Large intestine (tissue), 3 donors: ENCODE data around the gene MORN5. TPM values are rescaled to one million over a fixed set of nuclear protein-coding genes. Genes with fewer than 3 reads are reported as not detected.
A peak's percentile ranks its signal among the peaks of the same experiment; 100 is the strongest.

Source experiments
- DNase-seq, 2 donors: peaks; one replicate each; pipeline versions ENCODE4 v3.0.0 to v3.0.0-alpha.2; 2013
- H3K27ac ChIP-seq: one replicate; pipeline ENCODE4 v1.5.1; 2013; ENCODE audit warnings: low read length
- H3K27me3 ChIP-seq: 2 replicates; pipeline ENCODE4 v1.6.1; 2013; ENCODE audit warnings: low read length; ENCODE audit not compliant: control insufficient read depth, insufficient read depth
- H3K36me3 ChIP-seq: 2 replicates; pipeline ENCODE4 v1.6.1; 2013; ENCODE audit warnings: low read length; ENCODE audit not compliant: control insufficient read depth, insufficient read depth
- H3K4me1 ChIP-seq: one replicate; pipeline ENCODE4 v1.6.1; 2013; ENCODE audit warnings: low read length; ENCODE audit not compliant: control insufficient read depth, insufficient read depth
- H3K4me3 ChIP-seq: one replicate; pipeline ENCODE4 v1.5.1; 2013; ENCODE audit warnings: low read length
- H3K9me3 ChIP-seq: one replicate; pipeline ENCODE4 v1.6.1; 2013; ENCODE audit warnings: mild to moderate bottlenecking, low read depth, low read length, moderate library complexity; ENCODE audit not compliant: control insufficient read depth
- whole genome bisulfite sequencing: methylation state at CpG from one replicate; pipeline ENCODE4 v1.1.5; 2013; ENCODE audit warnings: low lambda C conversion rate; ENCODE audit not compliant: insufficient coverage; 5-methylcytosine and 5-hydroxymethylcytosine counted together
- polyA plus RNA-seq: library from polyadenylated mRNA; unstranded; fragments of 120-200 nt; gene quantifications from one replicate; pipeline ENCODE4 v1.2.1, GENCODE V29; 2013

MORN5 gene
- polyA plus RNA-seq, 1 donor = 2.2 TPM

DNA sequence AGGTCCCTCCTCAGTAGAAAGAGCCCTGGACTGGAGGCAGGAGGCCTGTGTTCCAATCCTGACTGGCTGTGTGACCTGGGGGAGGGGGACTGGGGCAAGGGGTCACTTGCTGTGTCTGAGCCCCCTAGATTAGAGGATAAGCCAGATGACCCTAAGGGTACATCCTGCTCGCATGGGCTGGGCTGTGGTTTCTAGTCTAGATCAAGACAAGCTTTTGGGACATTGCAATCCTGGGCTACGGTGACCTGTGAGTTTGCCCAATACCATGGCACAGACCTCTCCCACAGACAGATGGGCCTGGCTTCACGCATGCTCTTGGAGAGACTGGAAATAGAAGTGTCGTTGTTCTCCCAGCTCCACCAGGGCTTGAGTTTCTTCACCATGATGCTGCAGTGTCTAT is 27.2 kb upstream of the MORN5 start:
- Histone ChIP-seq H3K36me3 (no peaks in the 10 kb centered on the region), H3K27ac (no peak overlapping the region), H3K9me3 (no peaks in the 10 kb centered on the region), H3K4me1 (no peaks in the 10 kb centered on the region), H3K4me3 (no peak overlapping the region), H3K27me3 (peaks cover 54% of the 10 kb centered on the region)
- no peak for DNase-seq
- WGBS = no CpG with 5 or more reads among the region's 4 CpGs

DNA sequence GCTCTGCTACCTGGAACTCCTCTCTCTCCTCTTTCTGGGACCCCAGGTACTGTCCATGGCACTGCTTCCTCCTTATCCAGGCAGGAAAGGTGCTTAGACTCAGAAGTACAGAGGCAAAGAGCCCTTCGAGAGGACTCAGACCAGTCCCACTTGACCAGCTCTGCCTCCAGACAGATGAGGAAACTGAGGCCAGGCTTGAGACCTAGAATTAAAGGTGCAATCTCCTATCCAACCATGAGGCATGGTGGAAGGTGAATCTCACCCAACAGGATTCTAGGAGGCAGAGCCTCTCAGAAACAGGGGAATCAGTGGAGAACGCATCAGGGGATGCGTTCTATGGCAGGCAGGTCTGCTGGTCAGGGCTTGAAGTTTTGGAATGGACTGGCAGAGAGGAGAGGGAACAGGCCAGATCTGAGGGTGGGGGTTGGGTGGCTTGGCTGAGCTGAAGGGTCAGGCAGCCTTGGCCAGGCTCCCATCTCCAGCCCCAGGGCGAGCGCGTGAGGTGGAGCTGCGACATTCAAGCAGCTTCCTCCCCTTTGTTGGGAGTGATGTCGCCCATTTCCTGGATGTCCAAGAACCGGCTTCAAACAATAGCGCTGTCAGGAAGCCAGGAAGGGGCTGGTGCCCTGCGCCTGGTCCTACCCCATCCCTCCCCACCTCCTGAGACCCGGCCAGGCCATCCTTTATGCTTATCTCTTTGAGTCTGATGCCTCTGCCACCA is 26.3 kb upstream of the MORN5 start:
- DNase-seq = no peak
- no peak overlapping the region for H3K4me3 ChIP-seq
- H3K36me3 ChIP-seq = no peaks in the 10 kb centered on the region
- no peaks in the 10 kb centered on the region for H3K4me1 ChIP-seq
- no peaks in the 10 kb centered on the region for H3K9me3 ChIP-seq
- WGBS = no CpG with 5 or more reads among the region's 12 CpGs
- peaks cover 47% of the 10 kb centered on the region for H3K27me3 ChIP-seq
- H3K27ac ChIP-seq = no peak overlapping the region

DNA sequence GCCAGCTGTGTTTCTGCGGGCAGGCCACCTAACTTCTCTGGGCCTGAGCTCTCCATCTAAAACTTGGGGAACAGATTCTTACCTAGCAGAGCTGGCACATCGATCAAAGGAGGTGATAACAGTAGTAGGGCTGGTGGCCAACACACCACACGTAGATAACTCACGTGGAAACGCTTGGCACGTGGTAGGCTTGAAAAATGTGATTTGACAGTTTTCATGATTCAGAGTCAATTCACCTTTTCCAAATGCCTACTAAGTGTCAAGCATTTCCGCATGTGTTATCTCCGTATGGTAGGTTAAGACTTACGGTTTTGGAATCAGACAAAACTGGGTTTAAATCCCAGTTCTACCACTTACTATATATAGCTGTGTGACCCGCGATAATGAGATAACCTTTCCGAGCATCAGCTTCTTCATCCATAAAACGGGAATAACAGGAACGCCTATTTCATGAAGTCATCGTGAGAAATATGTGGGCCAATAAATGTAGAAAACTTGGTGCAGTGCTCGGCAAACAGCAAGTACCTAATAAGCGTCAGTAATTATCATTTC is 25.6 kb upstream of the MORN5 start:
- Histone ChIP-seq H3K9me3 (no peaks in the 10 kb centered on the region), H3K4me1 (peaks cover 5% of the 10 kb centered on the region), H3K27ac (no peak overlapping the region), H3K27me3 (peaks cover 41% of the 10 kb centered on the region), H3K4me3 (no peak overlapping the region), H3K36me3 (no peaks in the 10 kb centered on the region)
- WGBS = 100% methylated on average over 1 of the region's 17 CpGs
- no peak for DNase-seq

DNA sequence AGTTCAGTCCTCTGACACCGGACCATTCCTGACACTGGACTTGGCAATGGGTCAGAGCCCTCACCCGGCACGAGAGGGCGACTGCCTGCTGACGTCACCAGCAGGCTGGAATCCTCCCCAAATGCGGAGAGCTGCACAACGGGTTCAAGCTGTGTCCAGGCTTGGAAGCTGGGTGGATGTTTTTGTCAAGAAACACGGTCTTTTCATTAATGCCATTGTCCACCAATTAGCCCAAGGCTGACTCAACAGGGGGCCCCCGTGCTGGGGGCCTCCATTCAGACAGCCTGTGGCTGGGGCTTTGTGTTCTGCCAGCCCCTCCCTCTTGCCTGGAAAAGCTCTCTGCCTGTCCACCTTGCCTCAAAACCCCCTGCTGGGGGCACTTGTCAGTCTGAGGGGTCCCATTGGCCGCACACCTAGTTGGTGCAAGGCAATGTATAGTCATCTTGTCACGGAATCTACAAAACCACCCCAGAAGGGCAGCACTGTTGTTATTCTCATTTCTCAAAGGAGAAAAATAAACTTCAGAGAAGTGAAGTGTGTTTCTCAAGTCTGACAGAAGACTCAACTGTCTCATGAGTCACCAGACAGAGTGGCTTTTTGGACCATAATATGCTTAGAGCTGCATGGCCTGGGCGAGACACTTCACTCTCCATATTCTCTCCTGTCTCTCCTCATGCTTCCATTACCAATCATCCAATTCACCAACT is 24.7 kb upstream of the MORN5 start:
- Histone ChIP-seq H3K27ac (no peak overlapping the region), H3K36me3 (no peaks in the 10 kb centered on the region), H3K4me3 (no peak overlapping the region), H3K27me3 (peaks cover 32% of the 10 kb centered on the region), H3K4me1 (peaks cover 7% of the 10 kb centered on the region), H3K9me3 (no peaks in the 10 kb centered on the region)
- 60% methylated on average over 2 of the region's 12 CpGs for WGBS
- no peak for DNase-seq

DNA sequence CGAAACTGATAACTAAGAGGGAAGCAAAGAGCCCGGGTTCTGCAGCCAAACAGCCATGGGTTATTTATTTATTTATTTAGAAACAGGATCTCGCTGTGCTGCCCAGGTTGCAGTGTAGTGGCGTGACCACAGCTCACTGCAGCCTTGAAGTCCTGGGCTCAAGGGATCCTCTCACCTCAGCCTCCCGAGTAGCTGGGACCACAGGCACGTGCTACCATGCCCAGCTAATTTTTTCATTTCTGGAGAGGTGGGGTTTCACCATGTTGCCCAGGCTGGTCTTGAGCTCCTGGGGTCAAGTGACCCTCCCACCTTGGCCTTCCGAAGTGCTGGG is 24.2 kb upstream of the MORN5 start:
- no peak overlapping the region for H3K4me3 ChIP-seq
- H3K27me3 ChIP-seq = peaks cover 30% of the 10 kb centered on the region
- peaks cover 7% of the 10 kb centered on the region for H3K4me1 ChIP-seq
- no CpG with 5 or more reads among the region's 7 CpGs for WGBS
- H3K36me3 ChIP-seq = no peaks in the 10 kb centered on the region
- no peaks in the 10 kb centered on the region for H3K9me3 ChIP-seq
- no peak overlapping the region for H3K27ac ChIP-seq
- no peak for DNase-seq

DNA sequence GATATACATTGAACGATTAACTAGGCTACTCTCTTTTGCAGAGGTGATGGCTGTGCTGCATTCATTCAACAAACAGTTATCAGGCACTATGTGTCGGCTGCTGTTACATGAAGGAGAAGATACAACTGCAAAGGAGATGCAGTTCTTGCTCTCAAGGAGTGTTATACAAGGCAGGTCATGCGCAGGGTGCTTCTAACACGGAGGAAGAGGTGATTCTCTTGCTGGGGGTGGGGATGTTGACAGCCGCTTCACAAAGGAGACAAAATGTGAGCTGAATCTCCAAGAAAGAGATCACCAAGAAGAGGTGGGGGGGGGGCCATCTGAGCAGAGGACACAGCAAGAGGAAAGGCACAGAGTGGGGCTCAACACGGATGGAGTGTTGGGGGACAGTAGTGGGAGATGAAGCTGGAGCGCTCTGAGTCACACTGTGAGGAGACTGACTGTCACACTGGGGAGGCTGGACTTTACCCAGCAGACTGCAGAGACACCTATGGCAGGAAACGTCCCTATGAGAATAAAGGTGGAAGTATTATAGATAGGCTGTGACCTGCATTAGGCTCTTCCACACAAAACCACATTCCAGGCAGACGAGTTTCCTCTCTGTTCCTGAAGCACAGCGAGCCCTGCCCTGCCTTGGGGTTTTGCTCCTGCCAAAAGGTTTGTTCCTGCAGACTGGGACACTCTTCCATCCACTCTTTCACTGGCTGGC is 21.0 kb upstream of the MORN5 start:
- peak in 1 of 2 donors; percentile 59 for DNase-seq
- H3K36me3 ChIP-seq = peaks cover 13% of the 10 kb centered on the region
- H3K4me3 ChIP-seq = no peak overlapping the region
- 60% methylated on average over 3 of the region's 10 CpGs for WGBS
- no peak overlapping the region for H3K27ac ChIP-seq
- no peaks in the 10 kb centered on the region for H3K9me3 ChIP-seq
- peaks cover 10% of the 10 kb centered on the region for H3K4me1 ChIP-seq
- H3K27me3 ChIP-seq = peaks cover 6% of the 10 kb centered on the region

DNA sequence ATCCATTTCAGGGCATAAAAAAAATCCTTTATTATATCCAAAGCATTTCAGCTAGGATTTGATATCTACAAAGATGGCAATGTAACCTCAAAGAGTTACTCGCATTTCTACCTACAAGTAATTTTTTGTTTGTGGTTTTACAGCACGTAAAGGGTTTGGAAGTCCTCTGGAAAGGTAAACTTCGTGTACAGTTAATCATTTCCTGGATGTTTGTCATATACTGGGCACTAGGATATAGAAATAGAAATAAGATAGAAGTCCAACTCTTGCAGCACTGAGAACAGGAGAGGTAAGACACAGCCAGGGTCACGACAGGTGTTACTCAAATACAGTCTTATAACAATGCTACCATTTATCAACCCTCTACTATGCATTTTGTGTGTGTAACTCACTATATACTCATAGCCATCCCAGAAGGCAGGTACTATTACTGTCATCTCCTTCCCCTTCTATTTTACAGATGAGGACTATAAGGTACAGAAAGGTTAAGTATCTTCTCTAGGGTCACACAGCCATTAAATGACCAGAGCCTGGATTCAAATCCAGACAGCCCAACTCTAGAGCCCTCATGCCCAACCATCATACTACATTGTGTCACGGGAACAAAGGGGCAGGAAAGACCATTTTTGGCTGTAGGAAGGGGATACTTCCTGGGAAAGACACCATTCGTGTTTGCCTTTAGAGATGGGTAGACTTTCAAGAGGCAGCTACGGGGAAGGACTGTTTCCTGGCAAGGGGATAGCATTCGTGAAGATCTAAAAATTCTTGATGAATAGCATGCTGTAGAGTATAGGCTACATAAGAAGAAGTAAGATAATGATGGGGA is 19.1 kb upstream of the MORN5 start:
- WGBS = 100% methylated on average over 1 of the region's 8 CpGs
- Histone ChIP-seq H3K36me3 (peaks cover 28% of the 10 kb centered on the region), H3K27ac (no peak overlapping the region), H3K27me3 (no peaks in the 10 kb centered on the region), H3K4me3 (no peak overlapping the region), H3K9me3 (no peaks in the 10 kb centered on the region), H3K4me1 (peaks cover 10% of the 10 kb centered on the region)
- DNase-seq = peak in 1 of 2 donors; percentile 38

DNA sequence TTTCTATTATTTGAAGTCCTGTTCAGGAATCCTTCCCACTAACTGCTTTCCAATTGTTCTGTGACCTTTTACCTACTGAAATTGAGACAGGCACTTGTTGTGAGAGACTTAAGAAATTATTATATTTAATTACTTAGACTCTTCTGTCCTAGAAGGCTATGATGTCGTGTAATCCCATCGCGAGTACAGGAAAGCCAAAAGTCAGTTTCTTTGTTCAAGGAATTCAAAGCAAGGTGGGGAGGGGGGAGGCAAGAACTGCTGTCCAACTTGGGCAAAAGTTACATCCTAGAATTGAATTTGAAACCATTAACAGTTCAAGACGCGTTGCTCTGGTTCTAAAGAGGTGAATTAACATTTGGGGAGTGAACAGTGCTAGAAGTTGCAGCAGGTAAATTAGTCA is 18.0 kb upstream of the MORN5 start:
- Histone ChIP-seq H3K4me1 (peaks cover 10% of the 10 kb centered on the region), H3K27me3 (no peaks in the 10 kb centered on the region), H3K36me3 (peaks cover 32% of the 10 kb centered on the region), H3K4me3 (no peak overlapping the region), H3K27ac (no peak overlapping the region), H3K9me3 (no peaks in the 10 kb centered on the region)
- DNase-seq = no peak
- WGBS = no CpG with 5 or more reads among the region's 5 CpGs

DNA sequence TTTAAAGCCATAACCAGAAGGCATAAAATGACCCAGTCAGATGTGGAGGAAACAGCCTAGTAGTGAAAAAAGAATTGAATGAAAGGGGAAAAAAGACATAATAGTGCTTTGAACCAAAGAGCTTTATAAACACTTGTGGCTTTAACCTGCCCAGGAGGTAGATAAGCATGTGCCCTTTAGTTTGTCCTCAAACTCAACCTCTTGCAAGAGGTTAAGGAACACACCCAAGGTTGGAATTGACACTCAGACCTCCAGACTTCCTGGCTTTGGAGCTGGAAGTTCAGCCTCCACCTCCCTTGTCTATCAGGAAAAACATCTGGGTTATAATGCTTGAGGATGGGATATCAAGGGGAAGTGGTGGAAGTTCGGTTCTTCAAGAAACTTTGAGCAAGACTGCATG is 16.4 kb upstream of the MORN5 start:
- H3K4me1 ChIP-seq = peaks cover 10% of the 10 kb centered on the region
- no peak overlapping the region for H3K4me3 ChIP-seq
- no peaks in the 10 kb centered on the region for H3K9me3 ChIP-seq
- DNase-seq = no peak
- no peak overlapping the region for H3K27ac ChIP-seq
- H3K27me3 ChIP-seq = no peaks in the 10 kb centered on the region
- peaks cover 43% of the 10 kb centered on the region for H3K36me3 ChIP-seq
- no CpG with 5 or more reads among the region's 1 CpG for WGBS
